GM13977 (cell line): Measurements from ENCODE around the gene DYNC2H1.

Experiments used
- DNase-seq: peaks from one replicate; pipeline ENCODE4 v3.0.0; 2012; ENCODE audit warnings: low spot score
- CTCF ChIP-seq: IDR thresholded peaks from 2 replicates; pipeline ENCODE4 v1.5.1; 2012; ENCODE audit warnings: mild to moderate bottlenecking, control low read depth; ENCODE audit not compliant: insufficient read depth; ENCODE audit errors: extremely low read depth, missing control alignments
- in situ Hi-C: fragments of 300-500 bp; cut with MboI; formaldehyde crosslinking; loops from one replicate; pipeline ENCODE4 v1.12.0; 2022; ENCODE audit warnings: low sequenced_read_pairs, low pct_unique_long_range_greater_than_20kb, mixed read lengths, inconsistent platforms; ENCODE audit not compliant: unreplicated experiment

Gene DYNC2H1

GRCh38 chr11:103167166-103167565, 57.9 kb downstream of the DYNC2H1 start:
- in situ Hi-C loops = no loop called here
- no peak for TF ChIP-seq CTCF
- DNase-seq = no peak

- in situ Hi-C loops = no loop called here
- no peak for DNase-seq
- TF ChIP-seq CTCF = no peak
These were observed 61.6 kb downstream of the DYNC2H1 start for GRCh38 chr11:103170865-103171264.

GRCh38 chr11:103175461-103176129, 66.4 kb downstream of the DYNC2H1 start:
- no peak for TF ChIP-seq CTCF
- DNase-seq = no peak
- in situ Hi-C loops = no loop called here

GRCh38 chr11:103183981-103184611, 74.9 kb downstream of the DYNC2H1 start:
- in situ Hi-C loops = no loop called here
- DNase-seq = no peak
- no peak for TF ChIP-seq CTCF

GRCh38 chr11:103202048-103202651, 92.9 kb downstream of the DYNC2H1 start:
- peak; percentile 33 for TF ChIP-seq CTCF
- DNase-seq = peak; percentile 2
- in situ Hi-C loops = no loop called here

GRCh38 chr11:103210543-103210942, 101.3 kb downstream of the DYNC2H1 start:
- in situ Hi-C loops = no loop called here
- DNase-seq = no peak
- no peak for TF ChIP-seq CTCF
